ENCODE results near the gene SORCS1. TPM values are rescaled to one million over a fixed set of nuclear protein-coding genes. Genes with fewer than 3 reads are reported as not detected.

Gene SORCS1
- total RNA-seq, 1 donor from 2014 or later, result 11.1 TPM

DNA sequence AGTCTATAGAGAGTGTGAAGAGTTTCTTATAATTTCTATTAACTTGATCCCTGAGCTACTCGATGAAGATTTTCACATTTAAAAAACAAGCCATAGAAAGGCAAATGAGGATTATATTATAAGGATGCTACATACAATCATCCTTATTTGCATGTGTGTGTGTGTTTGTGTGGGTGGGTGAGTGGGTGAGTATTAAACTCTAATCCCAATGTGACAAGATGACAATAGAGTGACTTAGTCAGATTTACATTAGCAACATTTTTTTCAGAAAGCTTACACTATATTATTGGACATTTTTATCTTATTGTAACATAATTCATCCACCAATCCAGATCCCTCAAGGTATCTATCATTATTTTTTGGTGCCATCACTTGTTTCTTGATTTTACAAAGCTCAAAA is 331.7 kb downstream of the SORCS1 start:
- DNase-seq (ENCODE audit: low spot score), result no peak
- Histone ChIP-seq H3K4me2 (no peak overlapping the region), H3K27me3 (no peaks in the 10 kb centered on the region), H3K9me3 (ENCODE audit: low read depth) (no peaks in the 10 kb centered on the region), H3K79me2 (ENCODE audit: low read depth) (no peaks in the 10 kb centered on the region), H3K36me3 (no peaks in the 10 kb centered on the region), H3K27ac (no peak overlapping the region), H3K9ac (no peak overlapping the region), H3K4me3 (no peak overlapping the region), H2AFZ (replicated peaks) (no peak overlapping the region), H4K20me1 (ENCODE audit: low read depth) (no peaks in the 10 kb centered on the region), H3K4me1 (no peaks in the 10 kb centered on the region), H3F3A (ENCODE audit: low read depth) (no peaks in the 10 kb centered on the region)
- Mint-ChIP-seq H3K4me3 (no peak overlapping the region), H3K4me1 (peaks cover 10% of the 10 kb centered on the region), H3K9me3 (no peaks in the 10 kb centered on the region), H3K36me3 (no peaks in the 10 kb centered on the region), H3K27ac (no peak overlapping the region), H3K27me3 (ENCODE audit: insufficient read depth, low read depth) (peaks cover 6% of the 10 kb centered on the region)
- TF ChIP-seq, protein P1, sequence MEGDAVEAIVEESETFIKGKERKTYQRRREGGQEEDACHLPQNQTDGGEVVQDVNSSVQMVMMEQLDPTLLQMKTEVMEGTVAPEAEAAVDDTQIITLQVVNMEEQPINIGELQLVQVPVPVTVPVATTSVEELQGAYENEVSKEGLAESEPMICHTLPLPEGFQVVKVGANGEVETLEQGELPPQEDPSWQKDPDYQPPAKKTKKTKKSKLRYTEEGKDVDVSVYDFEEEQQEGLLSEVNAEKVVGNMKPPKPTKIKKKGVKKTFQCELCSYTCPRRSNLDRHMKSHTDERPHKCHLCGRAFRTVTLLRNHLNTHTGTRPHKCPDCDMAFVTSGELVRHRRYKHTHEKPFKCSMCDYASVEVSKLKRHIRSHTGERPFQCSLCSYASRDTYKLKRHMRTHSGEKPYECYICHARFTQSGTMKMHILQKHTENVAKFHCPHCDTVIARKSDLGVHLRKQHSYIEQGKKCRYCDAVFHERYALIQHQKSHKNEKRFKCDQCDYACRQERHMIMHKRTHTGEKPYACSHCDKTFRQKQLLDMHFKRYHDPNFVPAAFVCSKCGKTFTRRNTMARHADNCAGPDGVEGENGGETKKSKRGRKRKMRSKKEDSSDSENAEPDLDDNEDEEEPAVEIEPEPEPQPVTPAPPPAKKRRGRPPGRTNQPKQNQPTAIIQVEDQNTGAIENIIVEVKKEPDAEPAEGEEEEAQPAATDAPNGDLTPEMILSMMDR (IDR thresholded peaks at IDR 0.05), result no peak
- no peak for TF ChIP-seq EZH2 (IDR thresholded peaks at IDR 0.05)
- no peak for TF ChIP-seq EZH2phosphoT487 (IDR thresholded peaks at IDR 0.05)

DNA sequence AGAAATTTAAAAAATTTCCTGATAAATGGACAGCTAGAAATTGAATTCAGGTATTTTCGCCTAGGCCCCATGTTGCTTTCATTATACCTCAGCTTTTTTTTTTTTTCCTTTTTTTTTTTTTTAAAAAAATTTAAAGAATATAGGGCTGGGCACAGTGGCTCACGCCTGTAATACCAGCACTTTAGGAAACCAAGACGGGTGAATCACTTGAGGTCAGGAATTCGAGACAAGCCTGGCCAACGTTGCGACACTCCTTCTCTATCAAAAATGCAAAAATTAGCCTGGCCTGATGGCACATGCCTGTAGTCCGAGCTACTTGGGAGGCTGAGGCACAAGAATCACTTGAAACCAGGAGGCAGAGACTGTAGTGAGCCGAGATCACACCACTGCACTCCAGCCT is 334.0 kb downstream of the SORCS1 start:
- H3K27me3 ChIP-seq, result no peaks in the 10 kb centered on the region
- H4K20me1 ChIP-seq (ENCODE audit: low read depth), result no peaks in the 10 kb centered on the region
- Mint-ChIP-seq H3K4me3 (no peak overlapping the region), H3K27ac (no peak overlapping the region), H3K27me3 (ENCODE audit: insufficient read depth, low read depth) (no peaks in the 10 kb centered on the region), H3K4me1 (peaks cover 7% of the 10 kb centered on the region), H3K36me3 (no peaks in the 10 kb centered on the region), H3K9me3 (peaks cover 2% of the 10 kb centered on the region)
- DNase-seq (ENCODE audit: low spot score), result no peak
- no peaks in the 10 kb centered on the region for H3F3A ChIP-seq (ENCODE audit: low read depth)
- TF ChIP-seq EZH2phosphoT487 (IDR thresholded peaks at IDR 0.05) (no peak), EZH2 (IDR thresholded peaks at IDR 0.05) (no peak)
- TF ChIP-seq, protein P1 (IDR thresholded peaks at IDR 0.05), result no peak
- H3K4me2 ChIP-seq, result no peak overlapping the region
- H3K4me1 ChIP-seq, result peaks cover 15% of the 10 kb centered on the region
- H2AFZ ChIP-seq (replicated peaks), result no peak overlapping the region
- no peaks in the 10 kb centered on the region for H3K36me3 ChIP-seq
- no peak overlapping the region for H3K27ac ChIP-seq
- H3K9me3 ChIP-seq (ENCODE audit: low read depth), result no peaks in the 10 kb centered on the region
- no peaks in the 10 kb centered on the region for H3K79me2 ChIP-seq (ENCODE audit: low read depth)
- H3K9ac ChIP-seq, result no peak overlapping the region
- H3K4me3 ChIP-seq, result no peak overlapping the region

DNA sequence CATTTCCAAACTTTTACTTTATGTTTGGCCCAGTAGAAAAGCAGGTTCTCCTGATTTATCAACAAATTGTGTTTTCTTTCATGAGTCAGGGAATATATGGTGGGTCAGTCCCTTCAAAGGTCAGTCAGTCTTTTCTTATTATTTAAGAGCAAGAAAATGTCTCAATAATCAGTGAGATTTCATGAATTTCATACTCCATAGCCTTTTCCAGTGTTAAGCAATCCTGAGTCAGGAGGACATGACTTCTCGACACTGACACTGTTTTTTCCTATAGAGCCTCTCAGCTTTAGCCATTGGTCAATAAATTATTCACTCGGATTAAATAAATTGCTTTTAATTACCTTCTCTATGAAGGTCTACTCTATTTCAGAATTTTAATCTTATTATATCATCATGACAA is 334.5 kb downstream of the SORCS1 start:
- no peak for DNase-seq (ENCODE audit: low spot score)
- no peak overlapping the region for H3K4me3 ChIP-seq
- H3K27ac ChIP-seq, result no peak overlapping the region
- Mint-ChIP-seq H3K36me3 (no peaks in the 10 kb centered on the region), H3K9me3 (peaks cover 4% of the 10 kb centered on the region), H3K4me1 (peaks cover 7% of the 10 kb centered on the region), H3K27ac (no peak overlapping the region), H3K4me3 (no peak overlapping the region), H3K27me3 (ENCODE audit: insufficient read depth, low read depth) (no peaks in the 10 kb centered on the region)
- H3K36me3 ChIP-seq, result no peaks in the 10 kb centered on the region
- H4K20me1 ChIP-seq (ENCODE audit: low read depth), result no peaks in the 10 kb centered on the region
- no peaks in the 10 kb centered on the region for H3K79me2 ChIP-seq (ENCODE audit: low read depth)
- H3K27me3 ChIP-seq, result no peaks in the 10 kb centered on the region
- peaks cover 15% of the 10 kb centered on the region for H3K4me1 ChIP-seq
- H3K9me3 ChIP-seq (ENCODE audit: low read depth), result no peaks in the 10 kb centered on the region
- no peak overlapping the region for H3K9ac ChIP-seq
- no peak overlapping the region for H3K4me2 ChIP-seq
- TF ChIP-seq EZH2 (IDR thresholded peaks at IDR 0.05) (no peak), EZH2phosphoT487 (IDR thresholded peaks at IDR 0.05) (no peak)
- TF ChIP-seq, protein P1 (IDR thresholded peaks at IDR 0.05), result no peak
- no peak overlapping the region for H2AFZ ChIP-seq (replicated peaks)
- no peaks in the 10 kb centered on the region for H3F3A ChIP-seq (ENCODE audit: low read depth)

Measured in neural progenitor cell (in vitro differentiated cells).